Amygdala (tissue), 56 donors: Measurements from ENCODE around the gene MEGF11.
"Not testable (repeated sequence)": the region's sequence is repeated elsewhere in the genome, so short reads cannot be mapped to it uniquely, and the experiment has no call there.

Experiments
- DNase-seq, 56 donors: peaks; one replicate each; lab custom pipeline; 2025; lab: John Stamatoyannopoulos, UW

The MEGF11 gene

DNA sequence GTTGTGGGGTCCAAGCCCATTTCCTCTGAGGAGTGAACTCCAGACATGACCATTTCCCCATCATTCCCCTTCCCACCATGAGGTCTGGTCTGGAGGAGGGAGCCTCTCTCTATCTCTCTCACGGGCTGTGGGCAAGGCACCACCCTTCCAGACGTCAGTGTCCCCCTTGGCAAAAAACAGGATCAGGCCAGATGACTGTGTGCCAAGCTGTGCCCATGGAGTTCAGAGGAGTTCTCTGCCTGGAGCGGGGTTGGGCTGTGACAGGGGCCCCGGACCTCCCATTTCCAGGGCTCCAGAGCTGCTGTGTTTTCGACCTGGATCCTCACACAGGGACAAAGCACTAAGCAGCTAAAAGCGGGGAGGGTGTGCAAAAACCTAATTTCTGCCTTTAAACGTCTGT lies 259.8 kb downstream of the MEGF11 start:
- DNase-seq, result no peak

- DNase-seq, result no peak
These were observed 260.3 kb downstream of the MEGF11 start for GRCh38 chr15:65993236-65993635.

- no peak for DNase-seq
These were observed 261.6 kb downstream of the MEGF11 start for GRCh38 chr15:65991721-65992483.

DNA sequence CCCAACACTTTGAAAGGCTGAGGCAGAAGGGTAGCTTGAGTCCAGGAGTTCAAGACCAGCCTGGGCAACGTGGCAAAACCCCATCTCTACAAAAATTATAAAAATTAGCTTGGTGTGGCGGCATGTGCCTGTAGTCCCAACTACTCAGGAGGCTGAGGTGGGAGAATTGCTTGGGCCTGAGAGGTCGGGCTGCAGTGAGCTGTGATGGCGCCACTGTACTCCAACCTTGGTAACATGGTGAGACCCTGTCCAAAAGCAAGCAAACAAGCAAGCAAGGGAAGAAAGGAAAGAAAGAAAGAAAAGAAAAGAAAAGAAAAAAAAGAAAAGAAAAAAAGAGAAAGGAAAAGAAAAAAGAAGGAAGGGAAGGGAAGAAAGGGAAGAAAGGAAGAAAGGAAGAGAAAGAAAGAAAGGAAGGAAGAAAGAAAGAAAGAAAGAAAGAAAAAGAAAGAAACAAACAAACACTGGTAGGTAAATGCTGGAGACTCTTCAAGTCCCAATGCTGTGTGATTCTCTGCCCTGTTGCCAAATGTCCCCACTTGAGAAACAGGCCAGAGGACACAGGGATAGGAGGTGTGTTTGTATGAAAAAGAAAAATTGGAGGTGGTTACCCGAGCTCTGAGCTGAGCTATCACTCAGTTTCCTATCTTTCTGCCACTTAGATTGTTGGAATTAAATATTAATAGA lies 263.1 kb downstream of the MEGF11 start:
- no peak for DNase-seq

- no peak for DNase-seq
These were observed 266.4 kb downstream of the MEGF11 start for GRCh38 chr15:65987100-65987499.

GRCh38 chr15:65986416-65986815 lies 267.1 kb downstream of the MEGF11 start:
- DNase-seq, result no peak

GRCh38 chr15:65985387-65985786 lies 268.2 kb downstream of the MEGF11 start:
- no peak for DNase-seq

DNA sequence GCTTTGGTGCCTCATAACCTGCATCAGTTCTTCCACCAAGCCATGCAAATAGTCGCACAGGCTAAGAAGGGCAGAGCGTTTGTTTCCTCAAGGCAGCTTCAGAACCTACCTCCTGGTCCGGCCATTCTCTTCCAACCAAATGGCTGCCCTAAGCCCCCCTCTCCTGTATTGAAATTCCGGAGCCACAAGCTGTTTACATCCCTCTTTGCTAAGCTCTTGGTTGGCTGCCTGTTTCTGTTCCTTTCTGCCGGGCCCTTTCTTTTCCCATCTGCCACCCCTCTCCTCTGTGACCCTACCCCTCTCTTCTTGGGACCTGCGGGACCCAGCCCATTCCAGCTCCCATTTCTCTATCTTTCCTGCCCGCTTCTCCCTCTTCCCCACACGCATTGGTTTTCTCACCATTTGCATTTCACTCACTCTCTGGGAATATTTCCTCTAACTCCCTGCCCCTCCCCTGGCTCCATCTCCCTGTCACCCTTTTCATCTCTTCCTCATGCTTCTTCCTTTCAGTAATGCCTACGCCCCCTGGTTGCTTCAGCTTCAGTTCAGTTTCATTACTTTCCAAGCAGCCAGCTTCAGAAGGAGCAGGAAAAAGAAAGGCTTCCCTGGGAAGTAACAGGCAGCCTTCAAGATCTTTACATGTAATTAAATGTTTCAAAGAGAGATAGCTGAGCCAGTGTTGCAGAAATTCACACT lies 270.8 kb downstream of the MEGF11 start:
- DNase-seq, result peak in 2 of 56 donors; percentile 14 to 39

DNA sequence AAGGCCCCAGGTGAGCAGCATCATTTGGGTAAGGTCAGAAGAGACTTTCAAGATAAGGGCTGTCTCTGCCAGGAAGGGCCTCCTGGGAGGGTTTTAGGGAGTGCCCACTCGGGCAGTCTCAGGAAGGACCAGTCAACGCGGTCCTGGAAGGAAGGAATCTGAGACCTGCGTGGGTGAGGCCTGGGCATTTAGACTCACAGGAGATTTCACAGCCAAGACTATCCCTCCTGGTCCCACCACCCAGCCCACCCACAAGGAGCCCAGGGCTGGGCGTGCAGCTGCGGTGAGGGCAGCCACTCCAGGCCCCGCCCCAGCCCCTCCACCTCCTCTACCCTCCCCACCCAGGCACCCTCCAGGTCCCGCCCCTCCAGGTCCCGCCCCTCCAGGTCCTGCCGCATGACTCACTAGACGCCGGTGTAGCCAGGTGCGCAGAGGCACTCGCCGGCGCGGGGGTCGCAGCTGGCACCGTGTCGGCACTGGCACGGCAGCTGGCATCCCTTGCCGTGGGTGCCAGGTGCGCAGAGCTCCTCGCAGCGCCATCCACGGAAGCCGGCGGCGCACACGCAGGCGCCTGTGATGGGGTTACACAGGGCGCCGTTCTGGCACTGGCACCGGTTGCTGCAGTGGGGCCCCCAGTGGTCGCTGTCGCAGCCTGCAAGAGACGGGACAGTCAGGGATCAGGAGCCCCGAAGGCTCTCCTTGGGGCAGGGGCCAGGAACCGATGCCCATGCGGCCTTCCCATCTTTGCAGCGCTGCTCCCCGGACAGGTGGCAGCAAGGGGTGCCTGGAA lies 271.5 kb downstream of the MEGF11 start:
- peak in 26 of 56 donors; percentile 5 to 53 (median 30) for DNase-seq

GRCh38 chr15:65980824-65981456 lies 272.6 kb downstream of the MEGF11 start:
- peak in 16 of 56 donors; percentile 2 to 57 (median 20) for DNase-seq

- DNase-seq, result no peak
These were observed 273.7 kb downstream of the MEGF11 start for GRCh38 chr15:65979837-65980236.

GRCh38 chr15:65979316-65979715 lies 274.2 kb downstream of the MEGF11 start:
- DNase-seq, result no peak

GRCh38 chr15:65978110-65978509 lies 275.4 kb downstream of the MEGF11 start:
- DNase-seq, result no peak

- not testable (repeated sequence) for DNase-seq
These were observed 277.4 kb downstream of the MEGF11 start for GRCh38 chr15:65976196-65976595.

GRCh38 chr15:65971741-65971995 lies 281.9 kb downstream of the MEGF11 start:
- no peak for DNase-seq

DNA sequence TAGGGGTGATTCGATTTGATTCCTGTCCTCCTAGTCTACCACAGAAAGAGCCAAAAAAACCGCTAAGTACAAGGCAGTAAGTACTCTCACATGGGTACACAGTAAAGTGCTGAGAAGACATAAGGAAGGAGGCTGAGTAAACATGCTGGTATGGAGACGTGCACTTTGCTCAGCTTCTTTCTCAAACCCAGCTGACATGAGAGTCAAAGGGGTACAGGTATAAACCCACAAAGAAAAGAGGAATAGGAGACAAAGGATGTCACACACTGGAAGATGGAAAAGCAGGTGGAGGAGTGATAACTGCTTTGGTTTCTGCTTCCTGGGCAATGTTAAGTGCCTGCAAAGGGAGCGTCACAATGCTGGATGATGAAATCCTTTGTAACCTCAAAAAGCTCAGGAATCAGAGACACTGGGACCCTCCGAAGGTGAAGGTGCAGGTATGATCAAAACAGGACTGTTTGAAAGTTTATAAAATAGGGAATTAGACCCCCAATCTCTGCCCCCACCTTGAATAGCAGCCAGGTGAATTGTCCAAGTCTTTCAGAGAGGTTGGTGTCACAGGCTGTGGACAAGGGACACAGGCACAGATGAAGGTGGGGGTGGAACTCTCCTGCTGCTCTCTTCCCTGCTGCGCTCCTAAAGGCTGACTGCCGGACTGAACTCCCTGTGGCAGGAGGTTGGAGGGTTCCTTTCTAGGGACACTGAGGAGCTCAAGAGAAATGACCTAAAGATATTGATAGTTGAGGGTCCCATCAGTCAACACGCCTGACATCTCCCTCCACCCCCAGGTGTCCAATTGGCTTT lies 282.4 kb downstream of the MEGF11 start:
- DNase-seq, result no peak

- no peak for DNase-seq
These were observed 283.4 kb downstream of the MEGF11 start for GRCh38 chr15:65969865-65970816.

- no peak for DNase-seq
These were observed 285.0 kb downstream of the MEGF11 start for GRCh38 chr15:65968511-65968910.
